ENCODE measurements around the gene KCNJ13.

DNA sequence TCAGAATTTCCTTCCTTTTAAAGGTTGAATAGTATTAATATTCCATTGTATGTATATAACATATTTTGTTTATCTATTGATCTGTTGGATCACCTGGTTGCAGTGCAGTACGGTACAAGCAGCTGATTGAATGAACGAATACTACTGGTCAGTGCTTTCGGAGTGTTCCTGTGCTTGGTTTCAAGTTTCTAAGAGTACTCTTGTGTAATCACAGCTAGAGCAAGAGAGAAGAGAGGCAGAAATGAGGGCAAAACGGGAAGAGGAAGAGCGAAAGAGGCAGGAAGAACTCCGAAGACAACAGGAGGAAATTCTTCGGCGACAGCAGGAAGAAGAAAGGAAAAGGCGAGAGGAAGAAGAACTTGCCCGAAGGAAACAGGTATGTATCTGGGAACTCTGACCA lies 40.3 kb upstream of the KCNJ13 start:
- TF ChIP-seq, protein P1, sequence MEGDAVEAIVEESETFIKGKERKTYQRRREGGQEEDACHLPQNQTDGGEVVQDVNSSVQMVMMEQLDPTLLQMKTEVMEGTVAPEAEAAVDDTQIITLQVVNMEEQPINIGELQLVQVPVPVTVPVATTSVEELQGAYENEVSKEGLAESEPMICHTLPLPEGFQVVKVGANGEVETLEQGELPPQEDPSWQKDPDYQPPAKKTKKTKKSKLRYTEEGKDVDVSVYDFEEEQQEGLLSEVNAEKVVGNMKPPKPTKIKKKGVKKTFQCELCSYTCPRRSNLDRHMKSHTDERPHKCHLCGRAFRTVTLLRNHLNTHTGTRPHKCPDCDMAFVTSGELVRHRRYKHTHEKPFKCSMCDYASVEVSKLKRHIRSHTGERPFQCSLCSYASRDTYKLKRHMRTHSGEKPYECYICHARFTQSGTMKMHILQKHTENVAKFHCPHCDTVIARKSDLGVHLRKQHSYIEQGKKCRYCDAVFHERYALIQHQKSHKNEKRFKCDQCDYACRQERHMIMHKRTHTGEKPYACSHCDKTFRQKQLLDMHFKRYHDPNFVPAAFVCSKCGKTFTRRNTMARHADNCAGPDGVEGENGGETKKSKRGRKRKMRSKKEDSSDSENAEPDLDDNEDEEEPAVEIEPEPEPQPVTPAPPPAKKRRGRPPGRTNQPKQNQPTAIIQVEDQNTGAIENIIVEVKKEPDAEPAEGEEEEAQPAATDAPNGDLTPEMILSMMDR (IDR thresholded peaks at IDR 0.05; ENCODE audit: poor library complexity, severe bottlenecking) = no peak
- no peak for TF ChIP-seq EZH2 (IDR thresholded peaks at IDR 0.05; ENCODE audit: borderline replicate concordance, insufficient read depth, low read length, poor library complexity, severe bottlenecking)

Data from neural cell (in vitro differentiated cells).